Stimulated activated CD8-positive, alpha-beta memory T cell treated with anti-CD3 and anti-CD28 coated beads, Interleukin-12 subunit alpha, Interleukin-12 subunit beta, amount 100 ng/mL, for 24 hours (primary cell): ENCODE measurements around the gene SIX6.

Experiments used
- DNase-seq: peaks from one replicate; pipeline ENCODE4 v3.0.0-alpha.2; 2020; ENCODE audit errors: extremely low read depth

SIX6 gene

DNA sequence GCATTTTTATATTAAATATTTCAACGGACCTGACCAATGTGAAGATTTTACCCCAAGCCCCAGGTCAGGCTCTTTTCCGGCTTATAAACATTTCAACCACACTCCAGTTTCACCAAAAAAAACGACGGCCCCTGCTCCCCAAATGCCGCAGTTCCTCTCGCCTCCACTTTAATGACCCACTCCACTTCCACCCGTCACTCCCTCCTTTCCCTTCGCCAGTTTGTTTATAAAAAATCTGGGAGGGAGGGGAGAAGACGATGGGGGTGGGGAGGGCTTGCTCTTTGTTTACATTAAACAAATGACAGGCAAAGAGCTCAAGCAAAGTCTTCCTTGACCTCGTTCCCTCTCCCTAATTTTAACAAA lies 5.4 kb downstream of the SIX6 start:
- no peak for DNase-seq

- no peak for DNase-seq
Measured at GRCh38 chr14:60514741-60515491, 6.0 kb downstream of the SIX6 start.

DNA sequence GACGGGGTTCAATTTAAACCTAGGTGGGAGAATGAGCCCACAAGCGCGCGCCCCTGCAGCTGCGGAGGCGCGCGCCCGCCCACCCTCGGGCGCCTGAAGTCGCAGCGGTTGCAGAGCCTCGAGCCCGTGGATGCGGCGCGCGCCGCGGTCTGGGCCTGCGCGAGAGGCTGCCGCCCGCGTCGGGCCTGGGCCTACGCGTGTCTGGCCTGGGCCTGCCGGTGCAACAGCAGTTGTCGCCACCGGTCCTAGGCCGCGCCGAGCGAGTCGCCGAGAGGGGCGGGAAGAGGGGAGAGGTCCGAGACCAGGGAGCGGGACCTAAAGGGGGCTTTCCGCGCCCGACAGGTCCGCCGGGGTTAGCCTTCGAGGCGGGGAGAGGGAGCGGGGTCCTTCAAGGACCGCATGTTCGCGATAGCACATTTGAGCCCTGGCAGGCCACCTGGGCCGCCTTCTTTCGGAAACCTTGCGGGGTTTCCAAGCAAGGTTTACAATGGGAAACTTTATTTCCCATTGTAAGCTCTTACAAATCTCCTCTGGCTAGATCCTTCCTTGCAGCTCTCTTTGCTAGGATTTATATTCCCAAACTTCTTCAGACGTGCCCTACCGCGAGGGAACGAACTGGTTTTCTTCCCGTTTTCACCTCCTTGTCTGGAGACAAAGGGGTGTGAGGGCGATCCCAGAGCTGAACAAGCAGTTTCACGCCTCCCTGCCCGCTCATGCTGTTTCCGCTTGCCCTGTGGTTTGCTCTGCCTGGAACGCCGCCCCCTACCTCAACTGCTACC lies 6.8 kb downstream of the SIX6 start:
- DNase-seq: no peak

DNA sequence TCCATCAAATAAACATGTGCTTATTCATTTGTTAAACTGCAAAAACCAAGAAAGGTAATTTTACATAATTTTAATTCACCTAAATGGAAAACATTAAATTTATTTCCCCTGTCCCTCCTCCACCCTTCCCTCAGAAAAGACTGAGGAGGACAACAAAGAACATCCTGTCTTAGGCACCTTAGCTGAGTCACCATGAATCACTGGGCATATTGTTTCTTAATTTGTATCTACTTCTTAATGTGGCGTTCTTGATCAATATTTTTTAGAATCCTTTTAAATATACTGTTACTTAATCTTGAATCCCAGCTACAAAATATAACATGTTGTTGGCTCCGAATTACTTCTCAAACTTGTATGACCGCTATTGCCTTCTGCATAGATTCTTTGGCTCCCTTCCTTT lies 23.5 kb downstream of the SIX6 start:
- no peak for DNase-seq

GRCh38 chr14:60537663-60538062 lies 28.7 kb downstream of the SIX6 start:
- DNase-seq: no peak

GRCh38 chr14:60544659-60545058 lies 35.7 kb downstream of the SIX6 start:
- no peak for DNase-seq

GRCh38 chr14:60553808-60554207 lies 44.9 kb downstream of the SIX6 start:
- DNase-seq: no peak

GRCh38 chr14:60561845-60562746 lies 53.1 kb downstream of the SIX6 start:
- no peak for DNase-seq
